WI38 (cell line): Measurements from ENCODE around the gene GLB1L2.

ENCODE experiments used
- H3K4me3 ChIP-seq: 2 replicates; pipeline ENCODE4 v1.5.1; 2011; ENCODE audit warnings: low read depth, mild to moderate bottlenecking, control low read depth, low read length
- CTCF ChIP-seq: IDR thresholded peaks from 2 replicates; pipeline ENCODE4 v1.5.1; 2012; ENCODE audit warnings: low read depth, mild to moderate bottlenecking, control low read depth, low read length

GLB1L2 gene

GRCh38 chr11:134289167-134289566 lies 42.6 kb upstream of the GLB1L2 start:
- H3K4me3 ChIP-seq, result no peak overlapping the region
- no peak for TF ChIP-seq CTCF

- no peak for TF ChIP-seq CTCF
- H3K4me3 ChIP-seq, result no peak overlapping the region
These were observed 42.0 kb upstream of the GLB1L2 start for GRCh38 chr11:134289789-134290188.

- no peak for TF ChIP-seq CTCF
- H3K4me3 ChIP-seq, result no peak overlapping the region
These were observed 41.1 kb upstream of the GLB1L2 start for GRCh38 chr11:134290646-134291045.

- H3K4me3 ChIP-seq, result no peak overlapping the region
- TF ChIP-seq CTCF, result no peak
These were observed 40.6 kb upstream of the GLB1L2 start for GRCh38 chr11:134291196-134291595.

GRCh38 chr11:134292661-134293060 lies 39.1 kb upstream of the GLB1L2 start:
- TF ChIP-seq CTCF, result no peak
- H3K4me3 ChIP-seq, result no peak overlapping the region

GRCh38 chr11:134293119-134294113 lies 38.4 kb upstream of the GLB1L2 start:
- TF ChIP-seq CTCF, result no peak
- H3K4me3 ChIP-seq, result no peak overlapping the region

- TF ChIP-seq CTCF, result no peak
These were observed 37.1 kb upstream of the GLB1L2 start for GRCh38 chr11:134294664-134295063.

More at GRCh38 chr11:134294664-134295063, 37.1 kb upstream of the GLB1L2 start:
- no peak overlapping the region for H3K4me3 ChIP-seq
